ENCODE results near the gene SLC25A14.
"Not testable (repeated sequence)": the region's sequence is repeated elsewhere in the genome, so short reads cannot be mapped to it uniquely, and the experiment has no call there.

SLC25A14 gene

GRCh38 chrX:130339408-130340222 lies at the start of gene SLC25A14:
Gene SLC25A14, plus strand, starts transcription at chrX:130339919. Its CDS starts 360 bp downstream, at chrX:130340279.
- DNase-seq = peak; percentile 69 to 74

- no peak for DNase-seq
Measured at GRCh38 chrX:130295519-130296296, 44.0 kb upstream of the SLC25A14 start.

- no peak for DNase-seq
Measured at GRCh38 chrX:130296297-130296678, 43.4 kb upstream of the SLC25A14 start.

GRCh38 chrX:130296743-130297142 lies 43.0 kb upstream of the SLC25A14 start:
- no peak for DNase-seq

GRCh38 chrX:130299279-130300009 lies 40.3 kb upstream of the SLC25A14 start:
- no peak for DNase-seq

- no peak for DNase-seq
Measured at GRCh38 chrX:130300010-130300282, 39.8 kb upstream of the SLC25A14 start.

GRCh38 chrX:130301405-130301804 lies 38.3 kb upstream of the SLC25A14 start:
- no peak for DNase-seq

GRCh38 chrX:130301977-130302376 lies 37.7 kb upstream of the SLC25A14 start:
- DNase-seq = no peak

- no peak for DNase-seq
Measured at GRCh38 chrX:130304587-130305368, 34.9 kb upstream of the SLC25A14 start.

GRCh38 chrX:130319886-130320285 lies 19.8 kb upstream of the SLC25A14 start:
- DNase-seq = not testable (repeated sequence)

GRCh38 chrX:130321550-130321949 lies 18.2 kb upstream of the SLC25A14 start:
- DNase-seq = no peak

- DNase-seq = no peak
Measured at GRCh38 chrX:130330146-130330545, 9.6 kb upstream of the SLC25A14 start.

GRCh38 chrX:130330706-130331105 lies 9.0 kb upstream of the SLC25A14 start:
- peak; percentile 31 to 34 for DNase-seq

GRCh38 chrX:130336531-130336930 lies 3.2 kb upstream of the SLC25A14 start:
- no peak for DNase-seq

GRCh38 chrX:130338869-130339268 lies 850 bp upstream of the SLC25A14 start:
- not testable (repeated sequence) for DNase-seq

GRCh38 chrX:130340271-130340670 lies 552 bp downstream of the SLC25A14 start:
- DNase-seq = no peak

GRCh38 chrX:130343411-130343810 lies 3.7 kb downstream of the SLC25A14 start:
- DNase-seq = no peak

- DNase-seq = no peak
Measured at GRCh38 chrX:130347321-130347720, 7.6 kb downstream of the SLC25A14 start.

GRCh38 chrX:130351567-130351966 lies 11.8 kb downstream of the SLC25A14 start:
- no peak for DNase-seq

GRCh38 chrX:130352050-130352449 lies 12.3 kb downstream of the SLC25A14 start:
- not testable (repeated sequence) for DNase-seq

- DNase-seq = no peak
Measured at GRCh38 chrX:130376077-130376476, 36.4 kb downstream of the SLC25A14 start.

- no peak for DNase-seq
Measured at GRCh38 chrX:130378024-130378669, 38.4 kb downstream of the SLC25A14 start.
